RCC 7860 (cell line): Measurements from ENCODE around the gene SAMD11.
A peak's percentile ranks its signal among the peaks of the same experiment; 100 is the strongest.
"Not testable (repeated sequence)": the region's sequence is repeated elsewhere in the genome, so short reads cannot be mapped to it uniquely, and the experiment has no call there.

Experiments
- DNase-seq: peaks from one replicate; pipeline ENCODE4 v3.0.0-alpha.2; 2015; ENCODE audit warnings: low spot score
- FAIRE-seq: peaks from 2 replicates; lab custom pipeline; 2012; peaks lifted over from hg19 to GRCh38; lab: Jason Lieb, UNC

The SAMD11 gene, protein sequence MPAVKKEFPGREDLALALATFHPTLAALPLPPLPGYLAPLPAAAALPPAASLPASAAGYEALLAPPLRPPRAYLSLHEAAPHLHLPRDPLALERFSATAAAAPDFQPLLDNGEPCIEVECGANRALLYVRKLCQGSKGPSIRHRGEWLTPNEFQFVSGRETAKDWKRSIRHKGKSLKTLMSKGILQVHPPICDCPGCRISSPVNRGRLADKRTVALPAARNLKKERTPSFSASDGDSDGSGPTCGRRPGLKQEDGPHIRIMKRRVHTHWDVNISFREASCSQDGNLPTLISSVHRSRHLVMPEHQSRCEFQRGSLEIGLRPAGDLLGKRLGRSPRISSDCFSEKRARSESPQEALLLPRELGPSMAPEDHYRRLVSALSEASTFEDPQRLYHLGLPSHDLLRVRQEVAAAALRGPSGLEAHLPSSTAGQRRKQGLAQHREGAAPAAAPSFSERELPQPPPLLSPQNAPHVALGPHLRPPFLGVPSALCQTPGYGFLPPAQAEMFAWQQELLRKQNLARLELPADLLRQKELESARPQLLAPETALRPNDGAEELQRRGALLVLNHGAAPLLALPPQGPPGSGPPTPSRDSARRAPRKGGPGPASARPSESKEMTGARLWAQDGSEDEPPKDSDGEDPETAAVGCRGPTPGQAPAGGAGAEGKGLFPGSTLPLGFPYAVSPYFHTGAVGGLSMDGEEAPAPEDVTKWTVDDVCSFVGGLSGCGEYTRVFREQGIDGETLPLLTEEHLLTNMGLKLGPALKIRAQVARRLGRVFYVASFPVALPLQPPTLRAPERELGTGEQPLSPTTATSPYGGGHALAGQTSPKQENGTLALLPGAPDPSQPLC

DNA sequence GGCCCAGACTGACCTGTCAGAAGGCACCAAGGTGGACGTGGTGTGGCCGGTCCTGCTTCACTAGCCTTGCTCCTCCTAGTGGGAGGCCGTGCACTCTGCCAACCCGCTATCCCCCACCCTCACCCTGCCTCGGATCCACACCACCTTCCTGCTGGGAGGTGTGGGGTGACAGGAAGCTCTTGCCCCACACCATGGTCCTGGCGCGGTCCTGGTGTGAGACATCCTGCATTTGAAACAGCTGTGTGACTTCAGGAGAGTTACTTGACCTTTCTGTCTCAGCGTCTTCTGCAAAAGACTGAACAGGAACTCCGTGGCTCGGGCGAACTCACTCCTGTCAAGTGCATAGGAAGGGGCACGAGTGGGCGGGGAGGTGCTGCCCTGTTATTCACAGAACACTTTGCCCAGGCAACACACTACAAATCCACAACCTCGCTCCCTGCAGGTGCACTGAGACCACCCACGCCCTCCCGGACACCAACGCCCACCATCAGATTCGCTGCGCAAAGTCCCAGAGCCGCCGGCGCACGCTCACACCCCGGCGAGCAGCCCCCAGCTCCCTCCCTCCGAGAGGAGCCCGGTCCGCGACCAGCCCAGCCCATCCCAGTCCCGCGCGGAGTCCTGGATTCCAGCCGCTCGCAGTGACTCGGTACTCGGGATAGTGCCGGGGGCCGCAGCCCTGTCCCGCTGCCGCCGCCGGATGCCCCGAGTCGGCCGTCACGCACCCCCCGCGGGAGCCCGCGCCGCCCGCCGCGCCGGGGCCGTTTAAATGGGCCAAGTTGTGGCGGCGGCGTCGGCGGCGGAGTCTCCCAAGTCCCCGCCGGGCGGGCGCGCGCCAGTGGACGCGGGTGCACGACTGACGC, at the start of gene SAMD11:
TSS of gene SAMD11 (plus strand) at position 793 of the 860 bp plus-strand sequence. CDS start 509 bp downstream, outside the sequence.
- DNase-seq (peak; percentile 70), FAIRE-seq (peak; percentile 50)

DNA sequence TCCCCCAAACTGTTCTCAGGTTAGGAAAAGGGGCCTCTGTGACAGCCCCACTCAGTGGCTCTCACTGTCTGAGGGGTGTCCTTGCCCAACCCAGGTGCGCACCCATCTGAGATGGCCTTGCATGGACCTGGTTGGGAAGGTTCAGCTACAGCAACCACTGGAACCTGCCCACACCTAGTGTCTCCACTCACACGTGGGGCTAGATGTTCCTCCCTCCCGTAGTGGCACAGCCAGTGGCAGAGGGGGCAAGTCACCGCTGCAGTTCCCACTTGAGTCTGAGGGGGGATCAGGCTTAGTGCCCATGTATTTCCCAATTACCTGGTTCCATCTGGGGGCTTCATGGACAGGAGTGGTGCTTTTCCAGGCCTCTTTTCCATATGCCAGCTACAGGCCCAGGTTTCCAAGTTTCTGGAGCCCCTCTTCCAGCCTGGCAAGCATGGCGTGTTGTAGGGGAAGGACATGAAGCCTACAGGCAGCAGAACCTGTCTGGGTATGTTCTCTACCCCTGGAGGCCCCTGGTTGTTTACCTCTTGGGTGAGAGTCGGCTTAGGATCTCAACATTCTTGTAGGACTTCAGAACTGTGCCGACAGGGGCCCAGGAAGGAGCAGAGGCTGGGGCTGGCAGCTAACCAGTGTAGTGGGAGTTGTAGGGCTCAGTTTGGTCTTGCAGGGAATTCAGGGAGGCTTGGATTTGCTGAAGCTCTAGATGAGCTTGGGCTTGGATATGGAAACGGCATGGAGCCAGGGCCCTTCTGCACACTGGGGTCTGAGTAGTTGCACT, 47.1 kb upstream of the SAMD11 start:
- DNase-seq, FAIRE-seq: not testable (repeated sequence)

DNA sequence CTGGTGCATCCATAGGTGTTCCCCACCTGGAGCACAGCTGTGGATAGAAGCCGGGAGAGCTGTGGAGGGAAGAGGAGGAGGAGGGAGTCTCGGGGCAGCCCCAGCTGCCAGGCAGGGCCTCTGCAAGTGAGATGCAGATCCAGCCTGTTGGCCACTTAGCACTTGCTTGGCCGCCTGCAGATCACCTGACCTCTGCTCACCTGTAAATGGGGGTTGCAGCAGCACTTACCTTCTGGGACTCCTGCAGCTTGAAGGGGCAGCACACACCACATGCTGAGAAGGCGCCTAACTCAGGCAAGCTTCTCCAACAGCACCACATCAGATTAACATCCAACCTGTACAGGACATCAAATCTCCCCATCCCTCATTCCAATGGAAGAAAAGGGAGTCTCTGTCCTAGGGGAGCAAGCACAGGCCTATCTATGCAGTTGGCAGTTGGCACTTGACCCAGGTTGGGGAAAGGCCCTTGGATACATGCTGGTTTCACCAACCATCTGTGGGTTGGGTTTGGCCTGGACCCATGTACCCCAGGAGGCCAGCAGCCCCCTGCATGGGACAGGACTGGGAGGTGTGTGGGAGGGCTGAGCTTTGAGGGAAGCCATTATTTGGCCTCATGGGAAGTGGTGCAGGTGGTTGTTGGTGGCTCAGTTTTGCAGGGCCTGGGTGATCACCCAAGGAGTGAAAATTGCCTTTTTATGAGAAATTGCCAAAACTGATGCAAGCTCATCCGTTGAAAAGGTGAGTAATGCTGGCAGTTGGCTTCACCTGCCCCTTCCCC, 46.3 kb upstream of the SAMD11 start:
- not testable (repeated sequence) for FAIRE-seq, DNase-seq

DNA sequence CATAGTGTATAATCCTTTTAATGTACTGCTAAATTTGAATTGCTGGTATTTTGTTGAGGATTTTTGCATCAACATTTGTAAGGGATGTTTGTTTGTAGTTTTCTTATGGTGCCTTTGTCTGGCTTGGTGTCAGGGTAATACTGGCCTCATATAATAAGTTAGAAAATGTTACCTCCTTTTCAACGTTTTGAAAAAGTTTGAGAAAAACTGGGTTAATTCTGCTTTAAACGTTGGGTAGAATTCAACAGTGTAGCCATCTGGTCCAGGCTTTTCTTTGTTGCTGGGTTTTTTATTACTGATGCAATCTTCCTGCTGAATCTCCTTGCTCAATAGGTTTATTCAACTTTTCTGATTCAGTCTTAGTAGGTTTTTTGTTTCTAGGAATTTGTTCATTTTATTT, 43.2 kb upstream of the SAMD11 start:
- DNase-seq, FAIRE-seq: not testable (repeated sequence)

DNA sequence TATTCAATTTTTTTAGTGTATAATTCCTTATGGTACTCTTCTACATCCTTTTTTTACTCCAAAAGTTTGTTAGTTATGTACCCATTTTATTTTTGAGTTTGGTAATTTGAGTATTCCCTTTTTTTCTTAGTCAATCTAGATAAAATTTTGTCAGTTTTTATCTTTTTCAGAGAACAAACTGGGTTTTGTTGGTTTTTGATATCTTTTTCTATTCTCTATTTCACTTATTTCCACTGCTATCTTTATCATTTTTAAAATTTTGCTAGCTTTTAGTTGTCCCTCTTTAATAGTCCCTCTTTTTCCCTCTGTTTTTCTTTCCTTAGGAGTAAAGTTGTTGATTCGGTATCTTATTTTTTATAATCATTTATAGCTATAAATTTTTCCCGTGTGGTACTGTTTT, 42.8 kb upstream of the SAMD11 start:
- not testable (repeated sequence) for DNase-seq, FAIRE-seq

DNA sequence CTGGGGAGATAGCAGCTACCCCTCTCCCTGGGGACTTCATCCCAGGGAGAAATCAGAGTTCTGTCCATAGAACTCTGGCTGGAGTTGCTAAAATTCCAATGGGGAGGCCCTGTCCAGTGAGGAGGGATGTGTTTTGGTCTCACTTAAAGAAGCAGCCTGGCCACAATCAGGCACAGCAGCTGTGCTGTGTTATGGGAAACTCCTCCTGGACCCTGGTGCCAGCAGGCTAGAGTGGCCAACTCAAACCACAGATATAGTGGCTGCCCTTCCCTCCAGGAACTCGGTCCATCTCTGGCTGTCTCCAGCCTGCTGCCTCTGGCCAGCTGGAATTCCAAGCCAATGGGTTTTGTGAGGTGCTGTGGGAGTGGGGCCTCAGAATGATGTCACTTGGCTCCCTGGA, 37.4 kb upstream of the SAMD11 start:
- DNase-seq (no peak), FAIRE-seq (no peak)

DNA sequence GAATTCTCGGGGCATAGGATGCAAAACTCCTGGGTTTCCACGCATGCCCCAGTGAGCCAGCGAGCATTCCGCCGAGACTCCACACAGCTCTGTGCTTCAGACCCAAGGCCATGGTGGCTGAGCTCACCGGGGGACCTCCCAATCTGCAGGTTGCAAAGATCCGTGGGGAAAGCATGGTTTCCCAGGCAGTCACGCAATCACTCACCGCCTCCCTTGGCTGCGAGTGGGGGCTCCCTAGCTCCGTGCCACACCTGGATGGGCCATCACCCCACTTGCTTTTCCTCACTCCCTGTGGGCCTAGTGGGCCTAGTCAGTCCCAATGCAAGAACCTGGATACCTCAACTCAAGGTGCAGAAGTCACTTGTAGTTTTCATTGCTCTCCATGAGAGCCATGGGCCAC, 37.0 kb upstream of the SAMD11 start:
- no peak for DNase-seq
- FAIRE-seq, result no peak

DNA sequence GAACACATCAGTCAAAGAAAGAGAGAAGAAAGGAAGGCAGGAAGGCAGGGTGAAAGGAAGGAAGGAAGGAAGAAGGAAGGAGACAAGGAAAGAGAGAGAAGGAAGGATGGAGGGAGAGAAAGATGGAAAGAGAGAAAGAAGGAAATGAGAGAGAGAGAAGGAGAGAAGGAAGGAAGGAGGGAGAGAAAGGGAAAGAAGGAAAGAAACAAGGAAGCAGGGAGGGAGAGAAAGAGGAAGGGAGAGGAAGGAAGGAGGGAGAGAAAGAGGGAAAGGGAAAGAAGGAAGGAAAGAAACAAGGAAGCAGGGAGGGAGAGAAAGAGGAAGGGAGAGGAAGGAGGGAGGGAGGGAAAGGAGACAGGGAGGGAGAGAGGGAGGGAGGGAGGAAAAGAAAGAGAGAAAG, 35.4 kb upstream of the SAMD11 start:
- DNase-seq (no peak), FAIRE-seq (no peak)

DNA sequence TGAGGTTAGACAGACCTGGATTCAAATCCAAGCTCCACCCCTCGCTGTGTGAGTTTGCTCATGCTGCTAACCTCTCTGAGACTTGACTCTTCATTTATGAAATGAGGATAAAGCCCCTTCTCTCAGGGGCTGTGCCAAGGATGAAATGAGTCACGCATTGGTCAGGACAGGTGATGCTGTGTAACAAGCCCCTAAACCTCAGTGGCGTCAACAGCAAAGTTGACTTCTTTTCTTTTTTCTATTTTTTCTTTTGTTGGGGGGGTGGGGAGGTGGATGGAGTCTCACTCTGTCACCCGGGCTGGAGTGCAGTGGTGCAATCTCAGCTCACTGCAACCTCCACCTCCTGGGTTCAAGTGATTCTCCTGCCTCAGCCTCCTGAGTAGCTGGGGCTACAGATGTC, 33.9 kb upstream of the SAMD11 start:
- FAIRE-seq, DNase-seq: not testable (repeated sequence)

DNA sequence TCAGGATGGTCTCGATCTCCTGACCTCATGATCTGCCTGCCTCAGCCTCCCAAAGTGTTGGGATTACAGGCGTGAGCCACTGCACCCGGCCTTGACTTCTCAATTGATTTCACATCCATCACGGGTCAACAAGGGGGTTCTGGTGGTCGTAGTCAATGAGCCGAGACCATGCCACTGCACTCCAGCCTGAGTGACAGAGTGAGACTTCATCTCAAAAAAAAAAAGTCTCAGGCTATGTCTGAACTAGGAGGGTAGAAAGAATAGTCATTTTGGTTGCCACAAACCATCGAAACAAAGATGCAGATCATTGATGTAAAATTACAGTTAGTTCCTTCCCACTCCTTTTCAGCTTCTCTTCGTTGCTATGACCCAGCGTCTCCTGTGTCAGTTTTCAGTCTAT, 33.5 kb upstream of the SAMD11 start:
- FAIRE-seq, DNase-seq: not testable (repeated sequence)

DNA sequence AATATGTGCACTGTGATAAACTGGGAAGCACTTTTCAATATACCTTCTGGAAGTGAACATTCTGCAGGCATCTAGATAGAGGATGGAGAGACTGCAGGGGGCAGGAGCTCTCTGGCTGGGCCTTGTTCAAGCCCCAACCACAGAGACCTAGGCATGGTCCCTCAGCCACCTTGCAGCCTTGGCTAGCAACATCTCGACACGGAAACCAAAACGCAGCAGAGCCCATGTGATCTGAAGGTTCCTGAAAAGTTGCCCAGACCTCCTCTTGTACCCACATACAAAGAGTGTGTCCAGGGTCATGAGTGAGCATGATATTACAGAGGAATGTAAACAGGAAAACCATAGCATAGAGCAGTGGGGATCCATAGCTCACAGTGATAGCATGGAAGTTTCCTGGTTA, 33.1 kb upstream of the SAMD11 start:
- FAIRE-seq, result no peak
- no peak for DNase-seq

DNA sequence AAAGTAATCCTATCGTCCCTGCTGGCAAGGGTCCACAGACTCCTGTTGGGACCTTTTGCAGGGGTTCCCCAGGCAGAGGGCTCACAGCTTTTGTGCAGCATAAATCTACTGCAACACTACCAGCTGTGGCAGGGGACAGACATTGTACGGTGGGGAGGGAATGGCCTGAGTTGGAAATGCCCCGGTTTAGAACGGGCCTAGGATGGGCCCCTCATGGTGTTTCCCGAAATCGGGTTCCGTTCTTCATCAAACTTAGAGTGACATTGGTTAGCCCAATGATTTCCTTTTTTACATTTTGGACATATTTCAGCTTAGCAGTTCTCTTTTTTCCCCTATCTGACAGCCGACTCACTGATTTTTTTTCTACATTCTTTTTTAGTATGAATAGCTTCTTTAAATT, 26.5 kb upstream of the SAMD11 start:
- DNase-seq (no peak), FAIRE-seq (no peak)

DNA sequence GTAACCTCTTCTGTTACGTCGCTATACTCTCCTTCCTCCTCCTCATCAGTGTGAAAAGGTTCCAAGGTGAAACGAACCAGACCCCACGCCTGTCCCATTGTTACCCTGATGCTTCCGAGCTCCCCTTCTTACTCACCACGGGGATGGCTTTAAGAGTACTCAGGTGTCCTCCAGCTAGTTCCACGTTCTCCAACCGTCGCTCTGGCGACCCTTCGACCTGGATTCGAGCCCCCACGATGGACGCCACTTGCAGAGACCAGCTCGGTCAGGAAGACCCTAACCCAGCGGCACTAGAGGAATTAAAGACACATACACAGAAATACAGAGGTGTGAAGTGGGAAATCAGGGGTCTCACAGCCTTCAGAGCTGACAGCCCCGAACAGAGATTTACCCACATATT, 25.8 kb upstream of the SAMD11 start:
- not testable (repeated sequence) for FAIRE-seq, DNase-seq

DNA sequence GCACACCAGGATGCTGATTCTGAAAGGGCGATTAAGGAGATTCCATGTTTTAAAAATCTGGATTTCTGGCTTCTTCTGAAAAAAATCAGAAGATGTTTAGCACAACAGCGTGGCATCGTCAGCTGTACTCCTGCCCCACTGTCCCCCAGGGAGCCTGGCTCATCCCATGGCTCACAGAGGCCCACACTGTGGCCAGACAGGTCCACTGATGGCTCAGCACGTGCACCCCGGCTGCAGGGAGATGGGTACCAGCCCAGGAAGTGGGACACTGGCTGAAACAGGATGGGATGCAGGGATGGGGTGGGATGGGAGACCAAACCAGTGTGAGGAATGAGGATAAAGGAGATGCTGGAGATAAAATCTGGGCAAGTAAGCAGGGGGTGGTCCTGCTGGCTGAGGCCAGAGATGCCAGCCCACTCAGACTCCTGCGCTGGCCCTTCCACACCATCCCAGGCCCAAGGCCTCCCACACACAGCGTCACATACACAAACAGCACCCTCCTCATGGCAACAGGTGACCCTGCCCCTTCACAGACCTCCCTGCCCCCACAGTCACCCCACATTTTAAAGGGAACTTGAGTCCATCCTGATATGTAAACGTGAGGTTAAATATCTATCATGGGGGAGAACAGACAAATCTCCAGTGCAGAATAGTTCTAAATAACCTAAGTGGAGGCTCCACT, 23.9 kb upstream of the SAMD11 start:
- DNase-seq (no peak), FAIRE-seq (no peak)

DNA sequence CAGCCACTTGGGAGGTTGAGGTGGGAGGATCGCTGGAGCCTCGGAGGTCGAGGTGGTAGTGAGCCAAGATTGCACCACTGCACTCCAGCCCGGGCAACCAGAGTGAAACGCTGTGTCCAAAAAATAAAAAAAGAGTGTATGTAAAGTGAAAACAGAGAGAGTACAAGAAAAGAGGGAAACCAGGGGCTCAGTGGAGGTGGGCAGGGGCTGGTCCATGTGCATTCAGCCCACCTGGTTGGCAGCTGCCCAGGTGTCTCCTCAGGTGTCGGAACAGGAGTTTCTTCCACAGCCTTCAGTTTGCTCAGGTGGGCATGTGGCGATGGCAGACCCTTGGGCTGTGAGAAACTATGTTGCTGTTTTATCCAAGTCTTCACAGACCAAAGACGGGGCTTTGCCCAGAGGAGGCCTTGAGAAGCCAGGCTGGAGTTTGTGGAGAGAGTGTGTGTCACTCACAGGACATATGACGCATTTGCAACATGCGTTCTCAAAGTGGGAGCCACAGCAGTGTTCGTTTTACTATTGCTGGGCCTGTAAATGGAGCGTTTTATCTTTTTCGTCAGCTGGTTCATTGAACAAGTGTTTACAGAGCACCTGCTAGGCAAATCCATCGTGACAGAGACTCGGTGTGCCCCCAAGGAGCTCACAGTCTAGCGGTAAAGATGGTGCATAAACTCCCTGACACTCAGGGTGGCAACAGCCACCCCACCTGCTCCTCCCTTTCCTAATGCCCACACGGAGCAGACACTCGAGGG, 22.4 kb upstream of the SAMD11 start:
- DNase-seq (no peak), FAIRE-seq (no peak)

DNA sequence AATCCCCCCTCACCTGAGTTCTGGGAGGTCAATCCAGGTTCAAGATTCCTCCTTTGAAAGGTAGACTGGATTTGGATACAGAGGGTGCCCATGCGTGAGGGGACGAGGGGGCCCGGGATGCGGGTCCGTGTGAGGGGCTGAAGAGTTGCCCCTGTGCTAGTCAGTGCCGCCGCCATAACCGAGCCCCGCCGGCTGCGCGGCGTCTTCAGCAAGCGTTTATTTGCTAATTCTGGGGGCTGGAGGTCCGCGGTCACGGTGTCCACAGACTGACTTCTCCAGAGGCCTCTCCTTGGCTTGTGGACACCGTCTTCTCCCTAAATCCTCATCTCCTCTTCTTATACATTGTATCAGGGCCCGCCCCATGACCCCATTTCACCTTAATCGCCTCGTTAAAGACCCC, 20.9 kb upstream of the SAMD11 start:
- FAIRE-seq, result no peak
- no peak for DNase-seq

DNA sequence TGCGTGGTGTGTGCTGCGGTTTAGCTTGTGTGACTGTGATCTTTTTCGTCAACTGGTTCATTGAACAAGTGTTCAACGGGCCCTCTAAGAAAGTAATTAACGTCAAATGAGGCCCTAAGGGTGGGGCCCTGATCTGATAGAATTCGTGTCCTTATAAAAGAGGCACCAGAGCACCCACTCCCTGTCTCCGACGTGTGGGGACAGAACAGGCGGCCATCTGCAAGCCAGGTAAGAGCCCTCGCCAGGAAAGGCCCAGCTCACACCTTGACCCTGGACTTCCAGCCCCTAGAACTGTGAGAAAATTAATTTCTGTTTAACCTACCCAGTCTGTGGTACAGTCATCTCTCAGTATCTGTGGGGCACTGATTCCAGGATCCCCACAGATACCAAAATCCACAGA, 20.4 kb upstream of the SAMD11 start:
- FAIRE-seq (no peak), DNase-seq (no peak)

DNA sequence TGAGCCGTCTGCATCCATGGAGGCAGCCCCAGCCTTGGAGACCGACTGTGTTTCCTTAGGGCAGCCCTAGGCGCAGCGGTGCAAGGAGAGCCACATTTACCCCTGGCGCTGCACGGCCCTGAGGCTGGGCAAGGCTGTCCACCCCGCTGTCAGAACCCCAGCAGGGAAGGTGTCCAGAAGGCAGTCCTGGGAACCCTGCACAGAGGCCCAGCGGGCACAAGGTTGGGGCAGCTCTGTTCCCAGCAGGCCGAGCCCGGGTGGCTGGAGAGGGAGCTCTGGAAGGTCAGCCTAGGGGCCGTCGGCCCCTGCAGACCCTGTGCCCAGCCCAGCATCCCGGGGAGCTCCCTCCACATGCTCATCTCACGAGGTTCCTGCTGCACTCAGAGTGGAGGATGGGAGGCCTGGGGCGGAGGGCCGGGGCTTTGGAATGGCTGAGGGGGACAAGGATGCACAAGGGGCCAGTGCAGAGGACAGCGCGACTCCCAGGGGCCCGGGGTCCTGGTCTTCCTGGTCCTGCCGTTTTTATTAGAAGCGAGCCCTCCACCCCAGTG, 19.9 kb upstream of the SAMD11 start:
- DNase-seq (no peak), FAIRE-seq (no peak)
